Mucosa of gallbladder (tissue), 1 donor: ENCODE measurements around the gene ANP32A. TPM values are rescaled to one million over a fixed set of nuclear protein-coding genes. Genes with fewer than 3 reads are reported as not detected.

Experiments used
- DNase-seq: peaks from one replicate; pipeline ENCODE4 v3.0.0-alpha.2; 2020; ENCODE audit warnings: low spot score
- total RNA-seq: library from RNA; stranded (reverse); gene quantifications from one replicate; pipeline ENCODE4 v1.2.1, GENCODE V29; 2021
- donor health status: DM: no; HTN: no; CAD: no.

Gene ANP32A
- total RNA-seq, 1 donor from 2014 or later: 101 TPM

- no peak for DNase-seq
Observed at GRCh38 chr15:68749793-68750192, 70.9 kb downstream of the ANP32A start.

DNA sequence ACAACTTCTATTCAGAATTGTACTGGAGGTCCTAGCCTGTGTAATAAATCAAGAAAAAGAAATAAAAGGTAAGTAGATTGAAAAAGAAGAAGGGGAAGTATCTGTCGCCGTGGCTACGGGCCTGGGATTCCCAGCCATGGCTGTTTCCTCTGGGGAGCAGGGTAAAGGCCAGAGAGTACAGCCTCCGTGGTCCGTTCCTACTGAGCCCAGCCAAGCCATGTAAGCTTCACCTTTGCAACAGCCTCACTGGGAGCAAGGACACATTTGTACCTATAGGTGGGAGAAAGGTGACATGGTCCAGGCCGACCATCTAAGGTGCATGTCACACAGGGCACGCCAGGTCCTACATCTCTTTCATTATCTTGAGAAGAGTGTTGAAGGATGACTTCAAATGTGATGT is 71.3 kb downstream of the ANP32A start:
- no peak for DNase-seq

- no peak for DNase-seq
Observed at GRCh38 chr15:68743256-68743655, 77.4 kb downstream of the ANP32A start.

DNA sequence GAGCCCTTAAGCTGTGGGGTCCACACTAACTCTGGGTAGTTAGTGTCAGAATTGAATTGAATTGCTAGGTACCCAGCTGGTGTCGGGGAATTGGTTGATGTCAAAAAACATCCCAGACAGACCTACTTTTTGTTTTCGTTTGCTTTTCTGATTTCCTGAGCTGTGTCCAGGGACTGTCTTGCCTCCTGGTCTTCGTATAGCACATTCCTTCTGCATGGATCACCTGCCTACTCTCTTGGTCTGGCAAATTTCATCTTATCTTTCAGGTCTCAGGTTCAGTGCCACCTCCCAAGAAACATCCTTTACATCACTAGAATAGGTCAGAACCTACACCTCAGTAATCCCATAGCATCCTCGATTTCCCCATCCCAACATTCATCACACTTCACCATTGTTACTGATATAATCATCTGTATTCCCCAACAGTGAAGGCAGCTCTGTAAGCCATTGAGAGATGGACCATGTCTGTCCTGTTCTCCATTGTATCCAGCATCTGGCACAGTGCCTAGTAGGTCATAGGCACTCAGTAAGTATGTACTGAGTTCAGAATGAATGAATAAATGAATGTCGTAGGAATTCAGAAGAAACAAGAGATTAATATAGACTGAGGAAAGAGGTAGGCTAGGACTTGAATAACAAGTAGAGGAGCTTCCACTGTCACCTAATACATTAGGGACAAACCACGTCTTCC is 81.2 kb downstream of the ANP32A start:
- DNase-seq: no peak

DNA sequence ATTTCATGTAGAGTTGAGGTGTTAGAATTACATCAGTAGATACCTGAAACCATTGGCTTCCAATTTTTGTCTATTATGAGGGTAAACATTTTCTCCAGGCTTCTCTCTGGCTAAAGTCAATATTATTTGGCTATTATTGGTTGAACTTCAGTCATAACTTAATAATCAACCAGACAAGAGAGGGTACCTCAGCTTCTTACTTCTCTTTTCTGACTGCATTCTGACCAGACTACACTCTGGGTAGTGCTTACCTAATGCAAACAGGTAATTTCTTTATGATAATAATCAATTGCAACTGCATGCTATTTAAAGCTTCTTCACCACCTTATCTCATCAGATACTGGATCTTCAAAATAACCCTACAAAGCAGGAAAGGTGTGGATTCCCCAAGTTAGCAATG is 85.1 kb downstream of the ANP32A start:
- DNase-seq: no peak

- no peak for DNase-seq
Observed at GRCh38 chr15:68734881-68735280, 85.8 kb downstream of the ANP32A start.

GRCh38 chr15:68734352-68734751 is 86.3 kb downstream of the ANP32A start:
- DNase-seq: no peak

DNA sequence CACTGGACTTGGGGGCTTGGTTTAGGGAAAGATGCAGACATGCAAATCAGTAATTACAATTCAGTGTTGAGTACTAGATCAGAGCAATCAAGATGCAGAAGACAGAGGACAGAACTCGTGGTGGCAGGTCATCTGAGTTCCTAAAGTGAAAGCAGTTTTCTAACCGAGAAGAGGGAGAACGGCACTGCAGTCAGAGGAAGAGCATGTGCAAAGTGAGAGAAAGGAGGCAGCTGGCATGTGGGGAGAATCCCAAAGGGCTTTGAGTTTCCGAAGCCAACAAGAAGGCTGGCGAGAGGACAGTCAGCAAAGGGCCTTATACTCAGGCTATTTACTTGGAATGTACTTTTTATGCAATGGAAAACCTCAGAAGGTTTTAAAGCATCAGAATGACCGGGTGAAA is 87.0 kb downstream of the ANP32A start:
- no peak for DNase-seq

- DNase-seq: no peak
Observed at GRCh38 chr15:68732451-68732850, 88.2 kb downstream of the ANP32A start.

GRCh38 chr15:68730976-68731897 is 89.5 kb downstream of the ANP32A start:
- DNase-seq: no peak

DNA sequence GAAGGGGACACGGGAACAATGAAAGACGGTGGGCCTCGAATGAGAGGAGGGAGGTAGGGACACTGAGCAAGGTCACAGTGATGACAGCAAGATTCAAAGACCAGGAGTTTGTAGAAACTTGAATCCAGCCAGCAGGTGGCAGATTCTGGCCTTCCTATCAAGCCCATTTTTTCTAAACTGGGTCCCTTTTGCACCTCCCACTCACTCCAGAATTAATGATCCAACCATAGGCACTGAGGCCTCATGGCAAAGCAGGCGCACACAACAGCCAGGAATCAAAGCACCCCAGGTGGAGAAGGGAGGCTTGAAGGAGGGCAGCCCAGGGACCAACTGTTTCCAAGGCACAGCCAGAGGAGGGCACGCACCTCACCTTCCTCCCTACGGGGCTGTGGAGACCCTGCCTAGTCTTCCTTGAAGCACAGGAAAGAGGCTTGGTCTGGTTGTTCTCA is 90.2 kb downstream of the ANP32A start:
- peak; percentile 22 for DNase-seq

- DNase-seq: peak; percentile 39
Observed at GRCh38 chr15:68729789-68730411, 90.8 kb downstream of the ANP32A start.

Other genes with a start within 250 kb of the ANP32A start
- 2.9 TPM for gene CORO2B, start 241.9 kb downstream of the ANP32A start, total RNA-seq
- 5.9 TPM for gene SPESP1, start 109.6 kb upstream of the ANP32A start, total RNA-seq
- gene NOX5, start 193.8 kb upstream of the ANP32A start, total RNA-seq: 0.26 TPM